ENCODE results near the gene TMEM223. TPM values are rescaled to one million over a fixed set of nuclear protein-coding genes. Genes with fewer than 3 reads are reported as not detected.

TMEM223 gene
- total RNA-seq, 1 experiment from 2014 or later: 20.1 TPM

DNA sequence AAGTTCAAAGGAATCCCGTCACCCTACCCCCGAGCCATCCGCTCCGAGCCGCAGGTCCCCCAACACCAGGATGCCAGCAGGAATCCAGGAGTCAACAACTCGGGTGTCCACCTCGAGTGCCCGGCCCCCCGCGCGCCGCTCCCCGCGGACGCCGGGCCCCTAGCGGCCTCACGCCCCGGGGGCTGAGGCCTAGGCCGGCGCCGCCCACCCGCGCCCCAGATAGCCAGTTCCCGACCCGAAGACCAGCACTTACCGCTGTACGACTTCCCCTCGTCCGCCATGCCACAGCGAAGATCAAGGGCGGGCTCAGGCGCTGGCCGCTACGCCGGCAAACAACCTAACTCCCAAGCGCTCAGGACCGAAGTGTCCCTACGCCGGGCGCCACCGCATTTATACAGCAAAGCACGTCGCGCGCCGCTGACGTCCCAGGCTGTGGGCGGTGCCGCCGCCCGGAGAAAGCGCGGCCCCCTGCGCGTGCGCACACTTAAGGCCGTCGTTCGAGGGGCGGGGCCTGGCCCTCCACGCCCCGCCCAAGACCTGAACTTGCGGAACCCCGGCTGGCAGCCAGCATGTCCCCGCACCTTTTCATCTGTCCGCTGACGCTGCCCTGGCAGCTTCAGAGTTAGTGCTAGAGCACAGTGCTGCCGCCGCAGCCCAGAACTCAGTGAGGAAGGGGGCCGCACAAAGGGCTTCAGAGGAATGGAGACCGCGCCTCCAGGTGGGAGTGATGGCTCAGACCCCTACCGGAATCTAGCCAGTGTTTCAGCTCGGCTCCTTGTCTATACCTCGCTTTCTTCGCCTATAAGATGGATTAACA is 13.5 kb upstream of the TMEM223 start, which contains the start of gene NXF1:
NXF1 (minus strand) TSS at position 365 of the 817 bp plus-strand sequence; CDS start at position 281, 84 bp downstream.
- Histone ChIP-seq H3K4me3 (ENCODE audit: low read depth in 2 of 2, low read length in 2 of 2) (peak within 1 kb of the TSS; percentile 94 to 98), H3K36me3 (ENCODE audit: control insufficient read depth, insufficient read depth, low read length) (peaks cover 21% of the 10 kb centered on the region), H3K27me3 (ENCODE audit: control insufficient read depth, insufficient read depth, low read length) (no peaks in the 10 kb centered on the region), H3K9me3 (ENCODE audit: control insufficient read depth, insufficient read depth, low read depth, low read length) (no peaks in the 10 kb centered on the region), H3K27ac (ENCODE audit: low read length) (peak within 1 kb of the TSS; percentile 93), H3K4me1 (ENCODE audit: control insufficient read depth, insufficient read depth, low read length) (peaks cover 10% of the 10 kb centered on the region)
- in situ Hi-C loops (cut with HindIII; ENCODE audit: low pct_unique_long_range_greater_than_20kb, low sequenced_read_pairs): no loop called here
- BruUV-seq (replicated peaks): no TSS peak
- ATAC-seq: peak; percentile 96
- ChIA-PET POLR2A (interaction anchor here (0.8 to 1.1 kb wide), 2 partner anchors 10 to 36 kb away, joined by 3 to 4 read pairs; no protein-coding TSS in a partner anchor), CTCF (no interaction called here)
- intact Hi-C loops (cut with micrococcal nuclease; ENCODE audit: unreplicated experiment): no loop called here
- DNase-seq (ENCODE audit: low read depth, low spot score): peak; percentile 64
- TF ChIP-seq TCF7L2 (IDR thresholded peaks at IDR 0.05; ENCODE audit: low read depth, low read length): peak; percentile 94
- TF ChIP-seq POLR2AphosphoS5 (IDR thresholded peaks at IDR 0.05; ENCODE audit: low read depth, low read length): peak; percentile 100
- TF ChIP-seq SIN3A (IDR thresholded peaks at IDR 0.05; ENCODE audit: borderline replicate concordance, insufficient read depth, low read depth, low read length): peak; percentile 99
- TF ChIP-seq, protein P1, sequence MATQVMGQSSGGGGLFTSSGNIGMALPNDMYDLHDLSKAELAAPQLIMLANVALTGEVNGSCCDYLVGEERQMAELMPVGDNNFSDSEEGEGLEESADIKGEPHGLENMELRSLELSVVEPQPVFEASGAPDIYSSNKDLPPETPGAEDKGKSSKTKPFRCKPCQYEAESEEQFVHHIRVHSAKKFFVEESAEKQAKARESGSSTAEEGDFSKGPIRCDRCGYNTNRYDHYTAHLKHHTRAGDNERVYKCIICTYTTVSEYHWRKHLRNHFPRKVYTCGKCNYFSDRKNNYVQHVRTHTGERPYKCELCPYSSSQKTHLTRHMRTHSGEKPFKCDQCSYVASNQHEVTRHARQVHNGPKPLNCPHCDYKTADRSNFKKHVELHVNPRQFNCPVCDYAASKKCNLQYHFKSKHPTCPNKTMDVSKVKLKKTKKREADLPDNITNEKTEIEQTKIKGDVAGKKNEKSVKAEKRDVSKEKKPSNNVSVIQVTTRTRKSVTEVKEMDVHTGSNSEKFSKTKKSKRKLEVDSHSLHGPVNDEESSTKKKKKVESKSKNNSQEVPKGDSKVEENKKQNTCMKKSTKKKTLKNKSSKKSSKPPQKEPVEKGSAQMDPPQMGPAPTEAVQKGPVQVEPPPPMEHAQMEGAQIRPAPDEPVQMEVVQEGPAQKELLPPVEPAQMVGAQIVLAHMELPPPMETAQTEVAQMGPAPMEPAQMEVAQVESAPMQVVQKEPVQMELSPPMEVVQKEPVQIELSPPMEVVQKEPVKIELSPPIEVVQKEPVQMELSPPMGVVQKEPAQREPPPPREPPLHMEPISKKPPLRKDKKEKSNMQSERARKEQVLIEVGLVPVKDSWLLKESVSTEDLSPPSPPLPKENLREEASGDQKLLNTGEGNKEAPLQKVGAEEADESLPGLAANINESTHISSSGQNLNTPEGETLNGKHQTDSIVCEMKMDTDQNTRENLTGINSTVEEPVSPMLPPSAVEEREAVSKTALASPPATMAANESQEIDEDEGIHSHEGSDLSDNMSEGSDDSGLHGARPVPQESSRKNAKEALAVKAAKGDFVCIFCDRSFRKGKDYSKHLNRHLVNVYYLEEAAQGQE (IDR thresholded peaks at IDR 0.05; ENCODE audit: insufficient read depth in 1 of 2, low read depth in 2 of 2, low read length in 1 of 2): peak in 1 of 2 experiments; percentile 67; a peak in 1 of 4 replicates
- TF ChIP-seq, protein P2, sequence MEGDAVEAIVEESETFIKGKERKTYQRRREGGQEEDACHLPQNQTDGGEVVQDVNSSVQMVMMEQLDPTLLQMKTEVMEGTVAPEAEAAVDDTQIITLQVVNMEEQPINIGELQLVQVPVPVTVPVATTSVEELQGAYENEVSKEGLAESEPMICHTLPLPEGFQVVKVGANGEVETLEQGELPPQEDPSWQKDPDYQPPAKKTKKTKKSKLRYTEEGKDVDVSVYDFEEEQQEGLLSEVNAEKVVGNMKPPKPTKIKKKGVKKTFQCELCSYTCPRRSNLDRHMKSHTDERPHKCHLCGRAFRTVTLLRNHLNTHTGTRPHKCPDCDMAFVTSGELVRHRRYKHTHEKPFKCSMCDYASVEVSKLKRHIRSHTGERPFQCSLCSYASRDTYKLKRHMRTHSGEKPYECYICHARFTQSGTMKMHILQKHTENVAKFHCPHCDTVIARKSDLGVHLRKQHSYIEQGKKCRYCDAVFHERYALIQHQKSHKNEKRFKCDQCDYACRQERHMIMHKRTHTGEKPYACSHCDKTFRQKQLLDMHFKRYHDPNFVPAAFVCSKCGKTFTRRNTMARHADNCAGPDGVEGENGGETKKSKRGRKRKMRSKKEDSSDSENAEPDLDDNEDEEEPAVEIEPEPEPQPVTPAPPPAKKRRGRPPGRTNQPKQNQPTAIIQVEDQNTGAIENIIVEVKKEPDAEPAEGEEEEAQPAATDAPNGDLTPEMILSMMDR (IDR thresholded peaks at IDR 0.05): no peak

DNA sequence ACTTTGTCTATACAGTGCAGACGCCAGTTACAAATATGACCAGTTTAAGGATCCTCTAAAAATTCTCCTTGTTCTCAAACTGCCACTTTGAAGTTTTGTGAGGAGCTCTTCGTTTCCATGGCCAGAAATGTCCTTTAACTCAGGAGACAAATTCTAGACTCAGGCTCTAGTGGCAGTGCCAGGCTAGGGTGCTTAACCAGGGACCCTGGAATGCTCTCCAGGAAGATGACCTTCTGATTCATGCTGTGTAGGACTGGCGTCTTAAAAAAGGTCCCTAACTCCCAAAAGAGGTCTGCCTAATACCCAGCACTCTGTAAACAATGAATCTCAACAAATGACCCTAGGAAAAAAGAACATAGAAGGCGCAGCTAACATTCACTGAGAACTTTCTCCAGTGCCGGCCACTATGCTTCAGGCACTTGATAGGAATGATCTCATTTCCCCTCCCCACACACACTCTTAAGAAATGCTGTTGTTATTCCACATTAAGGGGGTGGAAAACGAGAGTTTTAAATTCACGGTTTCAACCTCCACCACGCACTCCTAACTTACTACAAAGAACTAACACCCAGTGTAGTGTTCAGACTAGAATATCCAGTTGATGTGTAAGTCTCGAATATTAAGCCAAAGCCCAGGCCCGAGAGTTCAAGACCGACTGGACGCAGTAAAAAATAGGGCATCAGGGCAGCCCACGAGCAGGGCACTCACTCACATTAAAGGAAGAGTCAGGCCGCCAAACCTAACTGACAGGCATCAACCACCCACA is 12.7 kb upstream of the TMEM223 start:
- Histone ChIP-seq H3K4me1 (ENCODE audit: control insufficient read depth, insufficient read depth, low read length) (peaks cover 10% of the 10 kb centered on the region), H3K4me3 (ENCODE audit: low read depth in 2 of 2, low read length in 2 of 2) (peak overlapping the region; percentile 94 to 98), H3K9me3 (ENCODE audit: control insufficient read depth, insufficient read depth, low read depth, low read length) (no peaks in the 10 kb centered on the region), H3K36me3 (ENCODE audit: control insufficient read depth, insufficient read depth, low read length) (peaks cover 24% of the 10 kb centered on the region), H3K27me3 (ENCODE audit: control insufficient read depth, insufficient read depth, low read length) (no peaks in the 10 kb centered on the region), H3K27ac (ENCODE audit: low read length) (peak overlapping the region; percentile 93)
- DNase-seq (ENCODE audit: low read depth, low spot score): no peak
- POLR2A ChIA-PET: no interaction called here
- in situ Hi-C loops (cut with HindIII; ENCODE audit: low pct_unique_long_range_greater_than_20kb, low sequenced_read_pairs): no loop called here
- CTCF ChIA-PET: no interaction called here
- intact Hi-C loops (cut with micrococcal nuclease; ENCODE audit: unreplicated experiment): no loop called here
- BruUV-seq (replicated peaks): TSS peak; percentile 85
- TF ChIP-seq SIN3A (IDR thresholded peaks at IDR 0.05; ENCODE audit: borderline replicate concordance, insufficient read depth, low read depth, low read length) (no peak), TCF7L2 (IDR thresholded peaks at IDR 0.05; ENCODE audit: low read depth, low read length) (no peak), POLR2AphosphoS5 (IDR thresholded peaks at IDR 0.05; ENCODE audit: low read depth, low read length) (no peak)
- TF ChIP-seq, protein P1 (IDR thresholded peaks at IDR 0.05; ENCODE audit: insufficient read depth in 1 of 2, low read depth in 2 of 2, low read length in 1 of 2): no peak
- TF ChIP-seq, protein P2 (IDR thresholded peaks at IDR 0.05): no peak
- ATAC-seq: peak; percentile 24

Data from Panc1 (cell line).